BLaER1 (cell line): Measurements from ENCODE around the gene CMYA5.

Experiments used
- H3K27ac ChIP-seq: shearing (Covaris generic); formaldehyde crosslinking; 2 replicates; pipeline ENCODE4 v1.8.1; 2022
- H3K27me3 ChIP-seq: shearing (Covaris generic); formaldehyde crosslinking; 2 replicates; pipeline ENCODE4 v1.8.1; 2022
- H3K36me3 ChIP-seq: shearing (Covaris generic); formaldehyde crosslinking; 2 replicates; pipeline ENCODE4 v1.8.1; 2022
- H3K4me1 ChIP-seq: shearing (Covaris generic); formaldehyde crosslinking; 2 replicates; pipeline ENCODE4 v1.8.1; 2022
- H3K4me2 ChIP-seq: shearing (Covaris generic); formaldehyde crosslinking; 2 replicates; pipeline ENCODE4 v1.8.1; 2022
- H3K4me3 ChIP-seq: shearing (Covaris generic); formaldehyde crosslinking; 2 replicates; pipeline ENCODE4 v1.8.1; 2022
- H3K9ac ChIP-seq: shearing (Covaris generic); formaldehyde crosslinking; 2 replicates; pipeline ENCODE4 v1.8.1; 2022
- H3K9me3 ChIP-seq: shearing (Covaris generic); formaldehyde crosslinking; 2 replicates; pipeline ENCODE4 v1.8.1; 2022
- H4K20me1 ChIP-seq: shearing (Covaris generic); formaldehyde crosslinking; 2 replicates; pipeline ENCODE4 v1.8.1; 2022
- Cebpa-rat ChIP-seq: shearing (Covaris generic); IDR thresholded peaks from 2 replicates; pipeline ENCODE4 v1.8.1; 2022

The CMYA5 gene

DNA sequence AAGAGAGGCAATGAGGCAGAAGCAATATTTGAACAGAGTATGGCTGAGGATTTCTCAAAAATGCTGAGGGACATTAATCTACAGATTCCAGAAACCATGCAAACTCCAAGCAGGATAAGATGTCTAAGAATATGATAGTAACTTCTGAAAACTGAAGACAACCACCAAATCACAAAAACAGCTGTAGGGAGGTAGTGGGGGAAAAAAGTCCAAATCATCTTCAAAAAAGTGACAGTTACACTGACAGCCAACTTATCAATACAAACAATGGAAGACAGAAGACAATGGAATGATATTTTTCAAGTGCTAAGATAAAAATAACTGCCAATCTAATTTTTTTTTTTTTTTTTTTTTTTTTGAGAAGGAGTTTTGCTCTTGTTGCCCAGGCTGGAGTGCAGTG lies 30.5 kb downstream of the CMYA5 start:
- Histone ChIP-seq H3K9me3 (peaks cover 22% of the 10 kb centered on the region), H3K9ac (no peak overlapping the region), H3K4me1 (no peaks in the 10 kb centered on the region), H4K20me1 (no peaks in the 10 kb centered on the region), H3K27ac (no peak overlapping the region), H3K4me3 (no peak overlapping the region), H3K36me3 (no peaks in the 10 kb centered on the region), H3K4me2 (no peak overlapping the region), H3K27me3 (no peaks in the 10 kb centered on the region)
- TF ChIP-seq Cebpa-rat: no peak

DNA sequence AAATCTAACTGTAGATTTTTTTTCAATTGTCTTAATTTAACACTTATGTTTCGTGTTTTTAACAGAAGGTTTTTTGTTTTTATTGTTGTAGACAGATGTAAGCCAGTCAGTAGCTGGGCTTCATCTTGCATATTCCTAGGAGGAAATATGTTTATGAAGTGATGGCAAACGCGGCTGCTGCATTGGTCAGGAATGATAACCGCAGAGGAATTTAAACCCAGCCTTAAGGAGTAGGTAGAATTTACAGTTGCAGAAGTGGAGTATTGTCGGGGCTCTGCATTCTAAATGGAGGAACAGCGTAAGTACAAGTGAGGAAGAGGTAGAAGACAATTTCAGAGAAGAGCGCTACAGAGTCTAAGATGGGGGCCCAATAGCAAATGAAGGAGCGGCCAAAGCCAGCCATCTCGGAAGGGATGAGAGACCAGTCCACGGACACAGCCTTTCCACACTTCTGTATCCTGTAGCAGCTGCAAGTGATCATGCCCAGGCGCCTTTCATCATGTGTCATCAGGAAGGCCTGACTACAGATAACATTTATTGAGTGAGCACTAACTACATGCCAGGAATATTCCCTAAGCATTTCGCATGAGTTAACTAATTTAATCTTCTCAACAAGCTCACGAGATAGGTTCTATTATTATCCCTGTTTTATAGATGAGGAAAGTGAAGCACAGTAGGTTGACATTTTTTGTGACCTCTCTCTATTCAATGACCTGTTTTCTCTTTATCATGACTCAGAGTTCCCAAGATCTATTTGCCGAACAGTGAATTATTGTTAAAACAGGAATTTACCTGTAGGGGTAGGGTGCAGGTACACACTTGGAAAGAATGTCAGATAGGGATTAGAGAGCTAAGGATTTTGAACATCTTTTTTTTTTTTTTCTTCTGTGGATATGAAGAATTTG lies 38.1 kb downstream of the CMYA5 start:
- H3K27me3 ChIP-seq: no peaks in the 10 kb centered on the region
- H3K4me2 ChIP-seq: no peak overlapping the region
- H3K9me3 ChIP-seq: no peaks in the 10 kb centered on the region
- no peak for TF ChIP-seq Cebpa-rat
- no peaks in the 10 kb centered on the region for H3K4me1 ChIP-seq
- H3K27ac ChIP-seq: no peak overlapping the region
- no peaks in the 10 kb centered on the region for H3K36me3 ChIP-seq
- H4K20me1 ChIP-seq: no peaks in the 10 kb centered on the region
- no peak overlapping the region for H3K9ac ChIP-seq
- no peak overlapping the region for H3K4me3 ChIP-seq

DNA sequence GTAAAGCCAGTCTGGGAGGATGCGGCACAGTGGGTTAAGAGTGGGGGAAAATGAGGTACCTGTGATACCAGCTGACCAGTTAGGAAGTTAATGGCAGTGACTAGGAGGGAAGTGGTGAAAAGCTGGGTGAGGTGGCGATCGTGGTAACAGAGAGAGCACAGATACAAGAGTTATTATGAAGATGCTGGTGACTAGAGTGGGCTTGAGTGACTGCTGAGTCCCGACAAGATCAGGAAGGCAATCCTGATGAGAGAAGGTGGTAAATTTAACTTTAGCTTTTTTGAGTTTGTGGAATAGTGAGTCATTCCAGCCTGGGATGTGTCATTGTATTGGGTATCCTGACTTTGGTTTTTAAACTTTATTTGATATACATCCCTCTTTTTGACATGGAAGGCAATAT lies 38.8 kb downstream of the CMYA5 start:
- Histone ChIP-seq H3K4me2 (no peak overlapping the region), H3K9me3 (no peaks in the 10 kb centered on the region), H3K9ac (no peak overlapping the region)

DNA sequence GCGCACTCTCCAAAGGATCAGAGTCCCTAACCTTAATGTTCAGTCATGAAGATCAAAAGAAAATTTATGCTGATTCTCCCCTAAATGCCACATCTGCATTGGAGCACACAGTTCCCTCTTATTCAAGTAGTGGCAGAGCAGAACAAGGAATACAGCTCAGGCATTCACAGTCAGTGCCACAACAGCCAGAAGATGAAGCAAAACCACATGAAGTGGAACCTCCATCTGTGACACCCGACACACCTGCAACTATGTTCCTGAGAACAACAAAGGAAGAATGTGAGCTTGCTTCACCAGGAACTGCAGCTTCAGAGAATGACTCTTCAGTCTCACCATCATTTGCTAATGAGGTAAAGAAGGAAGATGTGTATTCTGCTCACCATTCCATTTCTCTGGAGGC lies 40.0 kb downstream of the CMYA5 start:
- Histone ChIP-seq H3K27ac (no peak overlapping the region), H4K20me1 (no peaks in the 10 kb centered on the region), H3K4me2 (no peak overlapping the region), H3K4me1 (no peaks in the 10 kb centered on the region), H3K27me3 (no peaks in the 10 kb centered on the region), H3K9me3 (no peaks in the 10 kb centered on the region), H3K4me3 (no peak overlapping the region), H3K9ac (no peak overlapping the region), H3K36me3 (no peaks in the 10 kb centered on the region)
- TF ChIP-seq Cebpa-rat: no peak

More for the DNA sequence above, 38.8 kb downstream of the CMYA5 start:
- no peak overlapping the region for H3K27ac ChIP-seq
- H4K20me1 ChIP-seq: no peaks in the 10 kb centered on the region
- H3K27me3 ChIP-seq: no peaks in the 10 kb centered on the region
- no peaks in the 10 kb centered on the region for H3K36me3 ChIP-seq
- TF ChIP-seq Cebpa-rat: no peak
- H3K4me3 ChIP-seq: no peak overlapping the region
- H3K4me1 ChIP-seq: no peaks in the 10 kb centered on the region

DNA sequence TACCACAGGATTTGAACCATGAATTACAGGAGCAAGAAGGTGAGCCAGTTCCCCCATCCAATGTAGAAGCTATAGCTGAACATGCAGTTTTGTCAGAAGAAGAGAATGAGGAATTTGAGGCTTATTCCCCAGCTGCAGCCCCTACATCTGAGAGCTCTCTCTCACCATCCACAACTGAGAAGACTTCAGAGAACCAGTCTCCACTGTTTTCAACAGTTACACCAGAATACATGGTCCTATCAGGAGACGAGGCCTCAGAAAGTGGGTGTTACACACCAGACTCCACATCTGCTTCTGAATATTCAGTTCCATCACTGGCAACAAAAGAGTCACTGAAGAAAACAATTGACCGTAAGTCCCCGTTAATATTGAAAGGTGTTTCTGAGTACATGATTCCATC lies 40.9 kb downstream of the CMYA5 start:
- no peaks in the 10 kb centered on the region for H3K27me3 ChIP-seq
- peaks cover 1% of the 10 kb centered on the region; the same call in 1 of the 2 replicates for H3K4me1 ChIP-seq
- no peak overlapping the region for H3K27ac ChIP-seq
- no peak overlapping the region for H3K9ac ChIP-seq
- no peaks in the 10 kb centered on the region for H4K20me1 ChIP-seq
- H3K4me2 ChIP-seq: no peak overlapping the region
- TF ChIP-seq Cebpa-rat: no peak
- H3K9me3 ChIP-seq: no peaks in the 10 kb centered on the region
- H3K36me3 ChIP-seq: no peaks in the 10 kb centered on the region
- H3K4me3 ChIP-seq: no peak overlapping the region

DNA sequence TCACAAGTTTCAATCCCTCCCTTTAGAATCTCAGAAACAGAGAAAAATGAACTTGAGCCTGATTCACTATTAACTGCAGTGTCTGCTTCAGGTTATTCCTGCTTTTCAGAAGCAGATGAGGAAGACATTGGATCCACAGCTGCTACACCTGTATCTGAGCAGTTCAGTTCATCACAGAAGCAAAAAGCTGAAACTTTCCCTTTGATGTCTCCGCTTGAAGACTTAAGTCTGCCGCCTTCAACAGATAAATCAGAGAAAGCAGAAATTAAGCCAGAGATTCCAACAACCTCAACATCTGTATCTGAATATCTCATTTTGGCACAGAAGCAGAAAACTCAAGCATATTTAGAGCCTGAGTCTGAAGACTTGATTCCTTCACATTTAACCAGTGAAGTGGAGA lies 42.1 kb downstream of the CMYA5 start:
- no peaks in the 10 kb centered on the region for H3K27me3 ChIP-seq
- no peak overlapping the region for H3K4me2 ChIP-seq
- H3K9ac ChIP-seq: no peak overlapping the region

DNA sequence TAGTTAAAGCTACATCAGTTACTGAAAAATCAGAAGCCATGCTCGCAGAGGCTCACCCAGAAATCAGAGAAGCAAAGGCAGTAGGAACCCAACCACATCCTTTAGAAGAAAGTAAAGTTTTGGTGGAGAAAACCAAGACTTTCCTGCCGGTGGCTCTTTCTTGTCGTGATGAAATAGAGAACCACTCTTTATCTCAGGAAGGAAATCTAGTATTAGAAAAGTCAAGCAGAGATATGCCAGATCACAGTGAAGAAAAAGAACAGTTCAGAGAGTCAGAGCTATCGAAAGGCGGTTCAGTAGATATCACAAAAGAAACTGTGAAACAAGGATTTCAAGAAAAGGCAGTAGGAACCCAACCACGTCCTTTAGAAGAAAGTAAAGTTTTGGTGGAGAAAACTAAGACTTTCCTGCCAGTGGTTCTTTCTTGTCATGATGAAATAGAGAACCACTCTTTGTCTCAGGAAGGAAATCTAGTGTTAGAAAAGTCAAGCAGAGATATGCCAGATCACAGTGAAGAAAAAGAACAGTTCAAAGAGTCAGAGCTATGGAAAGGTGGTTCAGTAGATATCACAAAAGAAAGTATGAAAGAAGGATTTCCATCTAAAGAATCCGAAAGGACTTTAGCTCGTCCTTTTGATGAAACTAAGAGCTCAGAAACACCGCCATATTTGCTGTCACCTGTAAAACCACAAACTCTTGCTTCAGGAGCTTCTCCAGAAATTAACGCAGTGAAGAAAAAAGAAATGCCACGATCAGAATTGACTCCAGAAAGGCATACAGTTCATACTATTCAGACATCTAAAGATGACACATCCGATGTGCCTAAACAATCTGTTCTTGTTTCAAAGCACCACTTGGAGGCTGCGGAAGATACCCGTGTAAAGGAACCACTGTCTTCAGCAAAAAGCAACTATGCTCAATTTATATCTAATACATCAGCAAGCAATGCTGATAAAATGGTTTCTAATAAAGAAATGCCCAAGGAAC lies 47.2 kb downstream of the CMYA5 start:
- Histone ChIP-seq H3K9ac (0 out of 2 replicates have a peak overlapping the region, but pooled peaks have one; percentile 12), H3K27me3 (no peaks in the 10 kb centered on the region), H3K27ac (peak overlapping the region; percentile 31; the same call in 1 of the 2 replicates), H3K4me3 (no peak overlapping the region), H3K36me3 (no peaks in the 10 kb centered on the region), H4K20me1 (no peaks in the 10 kb centered on the region), H3K4me2 (peak overlapping the region; percentile 45), H3K4me1 (peaks cover 24% of the 10 kb centered on the region), H3K9me3 (no peaks in the 10 kb centered on the region)
- TF ChIP-seq Cebpa-rat: no peak

More for the DNA sequence above, 42.1 kb downstream of the CMYA5 start:
- Histone ChIP-seq H3K4me3 (no peak overlapping the region), H3K4me1 (peaks cover 14% of the 10 kb centered on the region), H3K27ac (no peak overlapping the region), H3K36me3 (no peaks in the 10 kb centered on the region), H3K9me3 (no peaks in the 10 kb centered on the region), H4K20me1 (no peaks in the 10 kb centered on the region)
- TF ChIP-seq Cebpa-rat: no peak

DNA sequence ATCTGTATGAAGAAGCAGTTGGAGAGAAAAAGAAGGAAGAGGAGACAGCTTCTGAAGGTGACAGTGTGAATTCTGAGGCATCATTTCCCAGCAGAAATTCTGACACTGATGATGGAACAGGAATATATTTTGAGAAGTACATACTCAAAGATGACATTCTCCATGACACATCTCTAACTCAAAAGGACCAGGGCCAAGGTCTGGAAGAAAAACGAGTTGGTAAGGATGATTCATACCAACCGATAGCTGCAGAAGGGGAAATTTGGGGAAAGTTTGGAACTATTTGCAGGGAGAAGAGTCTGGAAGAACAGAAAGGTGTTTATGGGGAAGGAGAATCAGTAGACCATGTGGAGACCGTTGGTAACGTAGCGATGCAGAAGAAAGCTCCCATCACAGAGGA lies 48.7 kb downstream of the CMYA5 start:
- Histone ChIP-seq H3K4me3 (no peak overlapping the region), H3K36me3 (no peaks in the 10 kb centered on the region), H3K27me3 (no peaks in the 10 kb centered on the region), H3K4me2 (no peak overlapping the region), H3K9ac (no peak overlapping the region), H3K4me1 (peaks cover 24% of the 10 kb centered on the region), H4K20me1 (no peaks in the 10 kb centered on the region), H3K9me3 (no peaks in the 10 kb centered on the region), H3K27ac (no peak overlapping the region)
- TF ChIP-seq Cebpa-rat: no peak

DNA sequence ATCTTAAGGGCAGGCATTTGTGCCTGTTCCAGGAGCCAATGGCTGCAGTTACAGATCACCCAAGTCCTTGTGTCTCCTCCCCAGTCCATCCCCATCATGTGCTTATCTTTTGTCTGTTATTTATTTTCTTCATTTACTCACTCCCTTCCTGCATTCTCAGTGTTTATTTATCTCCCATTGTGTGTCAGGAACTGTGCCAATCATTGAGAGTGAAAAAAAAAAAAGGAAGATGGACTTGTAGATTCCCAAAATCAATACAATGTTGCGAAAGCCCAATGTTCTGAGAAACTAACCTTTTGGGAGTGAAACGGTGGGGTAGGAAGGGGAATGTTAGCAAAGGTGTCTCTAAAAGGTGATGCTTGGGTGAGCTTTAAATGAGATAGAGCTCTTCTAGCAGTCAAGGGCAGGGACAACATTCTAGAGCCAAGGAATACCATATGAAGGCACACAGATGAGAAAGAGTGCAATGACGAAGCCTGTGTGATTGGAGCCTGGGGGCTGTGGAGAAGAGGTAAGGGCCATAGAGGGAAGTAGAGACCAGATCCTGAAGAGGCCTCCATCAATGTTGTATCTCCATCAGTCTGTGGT lies 53.0 kb downstream of the CMYA5 start:
- H3K36me3 ChIP-seq: no peaks in the 10 kb centered on the region
- no peaks in the 10 kb centered on the region for H3K9me3 ChIP-seq
- H4K20me1 ChIP-seq: no peaks in the 10 kb centered on the region
- no peak for TF ChIP-seq Cebpa-rat
- no peak overlapping the region for H3K27ac ChIP-seq
- H3K9ac ChIP-seq: no peak overlapping the region
- no peak overlapping the region for H3K4me2 ChIP-seq
- H3K27me3 ChIP-seq: no peaks in the 10 kb centered on the region
- H3K4me1 ChIP-seq: peaks cover 1% of the 10 kb centered on the region; the same call in 1 of the 2 replicates
- H3K4me3 ChIP-seq: no peak overlapping the region
